22Rv1 (cell line): Measurements from ENCODE around the gene ANTXR1.

Source experiments
- CTCF ChIP-seq: fragments of 450-650 bp; IDR thresholded peaks from 2 replicates; pipeline ENCODE4 v1.5.1; 2017; ENCODE audit warnings: mild to moderate bottlenecking
- ZFX ChIP-seq: fragments of 450-650 bp; IDR thresholded peaks from 2 replicates; pipeline ENCODE4 v1.6.1; 2017; ENCODE audit warnings: antibody characterized with exemption, borderline replicate concordance

- TF ChIP-seq CTCF: peak; percentile 71
- no peak for TF ChIP-seq ZFX
Measured at GRCh38 chr2:69013142-69013839, at the start of gene ANTXR1.
